ENCODE measurements around the gene TMEM225.

DNA sequence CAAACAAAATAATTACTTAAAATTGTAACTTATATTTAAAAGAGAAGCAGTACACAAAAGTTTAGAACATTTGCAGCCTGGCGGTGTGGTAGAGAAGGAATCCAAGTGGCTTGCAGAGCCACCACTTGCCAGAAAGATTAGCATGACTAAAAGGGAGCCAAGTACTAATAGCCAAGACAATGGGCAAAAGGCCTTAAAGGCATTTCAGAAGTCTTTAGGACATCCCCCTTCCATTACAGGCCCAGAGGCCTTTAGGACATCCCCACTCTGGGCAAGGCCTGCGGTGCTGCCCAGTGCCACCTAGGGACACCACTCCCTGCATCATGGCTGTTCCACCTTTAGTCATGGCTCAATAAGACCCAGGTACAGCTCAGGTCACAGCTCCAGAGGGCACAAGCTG is 32.4 kb downstream of the TMEM225 start:
- TF ChIP-seq, protein P1, sequence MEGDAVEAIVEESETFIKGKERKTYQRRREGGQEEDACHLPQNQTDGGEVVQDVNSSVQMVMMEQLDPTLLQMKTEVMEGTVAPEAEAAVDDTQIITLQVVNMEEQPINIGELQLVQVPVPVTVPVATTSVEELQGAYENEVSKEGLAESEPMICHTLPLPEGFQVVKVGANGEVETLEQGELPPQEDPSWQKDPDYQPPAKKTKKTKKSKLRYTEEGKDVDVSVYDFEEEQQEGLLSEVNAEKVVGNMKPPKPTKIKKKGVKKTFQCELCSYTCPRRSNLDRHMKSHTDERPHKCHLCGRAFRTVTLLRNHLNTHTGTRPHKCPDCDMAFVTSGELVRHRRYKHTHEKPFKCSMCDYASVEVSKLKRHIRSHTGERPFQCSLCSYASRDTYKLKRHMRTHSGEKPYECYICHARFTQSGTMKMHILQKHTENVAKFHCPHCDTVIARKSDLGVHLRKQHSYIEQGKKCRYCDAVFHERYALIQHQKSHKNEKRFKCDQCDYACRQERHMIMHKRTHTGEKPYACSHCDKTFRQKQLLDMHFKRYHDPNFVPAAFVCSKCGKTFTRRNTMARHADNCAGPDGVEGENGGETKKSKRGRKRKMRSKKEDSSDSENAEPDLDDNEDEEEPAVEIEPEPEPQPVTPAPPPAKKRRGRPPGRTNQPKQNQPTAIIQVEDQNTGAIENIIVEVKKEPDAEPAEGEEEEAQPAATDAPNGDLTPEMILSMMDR (conservative IDR thresholded peaks at IDR 0.05; ENCODE audit: low read depth, low read length) = no peak
- TF ChIP-seq EZH2 (IDR thresholded peaks at IDR 0.05; ENCODE audit: borderline replicate concordance, low read depth, low read length, poor library complexity, severe bottlenecking) = no peak
